ENCODE results near the gene DEF6.

The DEF6 gene

GRCh38 chr6:35258858-35259193, 38.8 kb upstream of the DEF6 start:
- H3K4me3 ChIP-seq (ENCODE audit: control insufficient read depth in 1 of 7, extremely low read depth in 1 of 7, insufficient read depth in 4 of 7, low read depth in 2 of 7, low read length in 6 of 7): peak overlapping the region; percentile 60 to 98 (median 90)
- H3K27me3 ChIP-seq (replicated peaks in 2 of 5; ENCODE audit: control insufficient read depth in 4 of 5, insufficient read depth in 5 of 5, low read length in 4 of 5): no peaks in the 10 kb centered on the region
- H3K27ac ChIP-seq (ENCODE audit: insufficient read depth in 1 of 2, low read depth in 1 of 2, low read length in 2 of 2, poor library complexity in 1 of 2, severe bottlenecking in 2 of 2): peak overlapping the region; percentile 86 to 92
- CTCF ChIA-PET: interaction anchor here (0.7 to 5.4 kb wide), 8 partner anchors 9 to 161 kb away, joined by 3 to 56 read pairs (median 4); no protein-coding TSS in a partner anchor
- no peaks in the 10 kb centered on the region for H3K9me3 ChIP-seq (ENCODE audit: control extremely low read depth in 1 of 5, control insufficient read depth in 4 of 5, insufficient read depth in 2 of 5, low read depth in 1 of 5, low read length in 4 of 5)
- H3K4me1 ChIP-seq (ENCODE audit: control extremely low read depth in 1 of 4, control insufficient read depth in 4 of 4, insufficient read depth in 4 of 4, low read length in 3 of 4): peaks cover 8 to 21% (median 17%) of the 10 kb centered on the region in 4 experiments
- peak in 2 of 3 donors; percentile 68 to 70 for DNase-seq
- POLR2A ChIA-PET: interaction anchor here (0.7 to 1.1 kb wide), 2 partner anchors 13 to 647 kb away, joined by 3 read pairs; no protein-coding TSS in a partner anchor
- under 1% methylated on average over 20 of the region's 20 CpGs for WGBS (ENCODE audit: insufficient coverage)
- H3K36me3 ChIP-seq (ENCODE audit: control insufficient read depth in 4 of 4, insufficient read depth in 4 of 4, low read length in 3 of 4): no peaks in the 10 kb centered on the region

GRCh38 chr6:35259194-35259947, 38.2 kb upstream of the DEF6 start, which contains the start of gene ZNF76:
ZNF76 (plus strand) TSS chr6:35259735; CDS start chr6:35281152, 21,417 bp downstream.
- Histone ChIP-seq H3K27me3 (replicated peaks in 2 of 5; ENCODE audit: control insufficient read depth in 4 of 5, insufficient read depth in 5 of 5, low read length in 4 of 5) (no peaks in the 10 kb centered on the region), H3K36me3 (ENCODE audit: control insufficient read depth in 4 of 4, insufficient read depth in 4 of 4, low read length in 3 of 4) (no peaks in the 10 kb centered on the region), H3K9me3 (ENCODE audit: control extremely low read depth in 1 of 5, control insufficient read depth in 4 of 5, insufficient read depth in 2 of 5, low read depth in 1 of 5, low read length in 4 of 5) (no peaks in the 10 kb centered on the region), H3K27ac (ENCODE audit: insufficient read depth in 1 of 2, low read depth in 1 of 2, low read length in 2 of 2, poor library complexity in 1 of 2, severe bottlenecking in 2 of 2) (peak within 1 kb of the TSS; percentile 86 to 92), H3K4me1 (ENCODE audit: control extremely low read depth in 1 of 4, control insufficient read depth in 4 of 4, insufficient read depth in 4 of 4, low read length in 3 of 4) (peaks cover 11 to 24% (median 19%) of the 10 kb centered on the region in 4 experiments), H3K4me3 (ENCODE audit: control insufficient read depth in 1 of 7, extremely low read depth in 1 of 7, insufficient read depth in 4 of 7, low read depth in 2 of 7, low read length in 6 of 7) (peak within 1 kb of the TSS; percentile 60 to 98 (median 90))
- WGBS (ENCODE audit: insufficient coverage): under 1% methylated on average over 80 of the region's 82 CpGs
- ChIA-PET POLR2A (interaction anchor here (0.7 to 1.1 kb wide), 2 partner anchors 14 to 646 kb away, joined by 3 read pairs; no protein-coding TSS in a partner anchor), CTCF (interaction anchor here (0.7 to 5.4 kb wide), 7 partner anchors 9 to 103 kb away, joined by 3 to 56 read pairs (median 4); no protein-coding TSS in a partner anchor)
- DNase-seq: peak; percentile 92 to 93 (median 92)

- POLR2A ChIA-PET: interaction anchor here (1.1 kb wide), 1 partner anchor 14 kb away, joined by 3 read pairs; no protein-coding TSS in a partner anchor
- CTCF ChIA-PET: interaction anchor here (1.2 to 5.4 kb wide), 4 partner anchors 11 to 104 kb away, joined by 3 to 56 read pairs (median 4); partner anchors contain the start of gene DEF6
- Histone ChIP-seq H3K4me1 (ENCODE audit: control extremely low read depth in 1 of 4, control insufficient read depth in 4 of 4, insufficient read depth in 4 of 4, low read length in 3 of 4) (peaks cover 11 to 25% (median 19%) of the 10 kb centered on the region in 4 experiments), H3K4me3 (ENCODE audit: control insufficient read depth in 1 of 7, extremely low read depth in 1 of 7, insufficient read depth in 4 of 7, low read depth in 2 of 7, low read length in 6 of 7) (peak overlapping the region; percentile 60 to 98 (median 90)), H3K36me3 (ENCODE audit: control insufficient read depth in 4 of 4, insufficient read depth in 4 of 4, low read length in 3 of 4) (no peaks in the 10 kb centered on the region), H3K9me3 (ENCODE audit: control extremely low read depth in 1 of 5, control insufficient read depth in 4 of 5, insufficient read depth in 2 of 5, low read depth in 1 of 5, low read length in 4 of 5) (no peaks in the 10 kb centered on the region), H3K27ac (ENCODE audit: insufficient read depth in 1 of 2, low read depth in 1 of 2, low read length in 2 of 2, poor library complexity in 1 of 2, severe bottlenecking in 2 of 2) (peak overlapping the region; percentile 86 to 92), H3K27me3 (replicated peaks in 2 of 5; ENCODE audit: control insufficient read depth in 4 of 5, insufficient read depth in 5 of 5, low read length in 4 of 5) (no peaks in the 10 kb centered on the region)
- DNase-seq: peak; percentile 79 to 91 (median 89)
- 7% methylated on average over 10 of the region's 23 CpGs for WGBS (ENCODE audit: insufficient coverage)
Observed at GRCh38 chr6:35259948-35260590, 37.5 kb upstream of the DEF6 start.

- ChIA-PET POLR2A (no interaction called here), CTCF (interaction anchor here (0.9 to 1.6 kb wide), 4 partner anchors 12 to 56 kb away, joined by 3 to 4 read pairs (median 3); partner anchors contain the start of gene DEF6)
- DNase-seq: no peak
- no peaks in the 10 kb centered on the region for H3K36me3 ChIP-seq (ENCODE audit: control insufficient read depth in 4 of 4, insufficient read depth in 4 of 4, low read length in 3 of 4)
- H3K27ac ChIP-seq (ENCODE audit: insufficient read depth in 1 of 2, low read depth in 1 of 2, low read length in 2 of 2, poor library complexity in 1 of 2, severe bottlenecking in 2 of 2): peak overlapping the region; percentile 86 to 92
- H3K4me3 ChIP-seq (ENCODE audit: control insufficient read depth in 1 of 7, extremely low read depth in 1 of 7, insufficient read depth in 4 of 7, low read depth in 2 of 7, low read length in 6 of 7): peak overlapping the region in 6 of 7 experiments; percentile 60 to 98 (median 90)
- H3K9me3 ChIP-seq (ENCODE audit: control extremely low read depth in 1 of 5, control insufficient read depth in 4 of 5, insufficient read depth in 2 of 5, low read depth in 1 of 5, low read length in 4 of 5): no peaks in the 10 kb centered on the region
- WGBS (ENCODE audit: insufficient coverage): 100% methylated on average over 3 of the region's 6 CpGs
- no peaks in the 10 kb centered on the region for H3K27me3 ChIP-seq (replicated peaks in 2 of 5; ENCODE audit: control insufficient read depth in 4 of 5, insufficient read depth in 5 of 5, low read length in 4 of 5)
- H3K4me1 ChIP-seq (ENCODE audit: control extremely low read depth in 1 of 4, control insufficient read depth in 4 of 4, insufficient read depth in 4 of 4, low read length in 3 of 4): peaks cover 11 to 25% (median 19%) of the 10 kb centered on the region in 4 experiments
Observed at GRCh38 chr6:35260591-35261570, 36.7 kb upstream of the DEF6 start.

GRCh38 chr6:35262596-35262995, 35.0 kb upstream of the DEF6 start:
- no peak overlapping the region for H3K4me3 ChIP-seq (ENCODE audit: control insufficient read depth in 1 of 7, extremely low read depth in 1 of 7, insufficient read depth in 4 of 7, low read depth in 2 of 7, low read length in 6 of 7)
- WGBS (ENCODE audit: insufficient coverage): 81% methylated on average over 1 of the region's 2 CpGs
- no peaks in the 10 kb centered on the region for H3K27me3 ChIP-seq (replicated peaks in 2 of 5; ENCODE audit: control insufficient read depth in 4 of 5, insufficient read depth in 5 of 5, low read length in 4 of 5)
- H3K27ac ChIP-seq (ENCODE audit: insufficient read depth in 1 of 2, low read depth in 1 of 2, low read length in 2 of 2, poor library complexity in 1 of 2, severe bottlenecking in 2 of 2): no peak overlapping the region
- DNase-seq: no peak
- H3K36me3 ChIP-seq (ENCODE audit: control insufficient read depth in 4 of 4, insufficient read depth in 4 of 4, low read length in 3 of 4): peaks cover 0 to 2% (median under 1%) of the 10 kb centered on the region in 4 experiments
- peaks cover 11 to 25% (median 19%) of the 10 kb centered on the region in 4 experiments for H3K4me1 ChIP-seq (ENCODE audit: control extremely low read depth in 1 of 4, control insufficient read depth in 4 of 4, insufficient read depth in 4 of 4, low read length in 3 of 4)
- POLR2A ChIA-PET: interaction anchor here (0.6 kb wide), 1 partner anchor 1014 kb away, joined by 4 read pairs; no protein-coding TSS in a partner anchor
- CTCF ChIA-PET: no interaction called here
- H3K9me3 ChIP-seq (ENCODE audit: control extremely low read depth in 1 of 5, control insufficient read depth in 4 of 5, insufficient read depth in 2 of 5, low read depth in 1 of 5, low read length in 4 of 5): no peaks in the 10 kb centered on the region

GRCh38 chr6:35264550-35265274, 32.9 kb upstream of the DEF6 start:
- ChIA-PET POLR2A (no interaction called here), CTCF (interaction anchor here (0.9 to 1.7 kb wide), 3 partner anchors 21 to 32 kb away, joined by 3 to 4 read pairs (median 3); partner anchors contain the start of gene DEF6)
- H3K4me1 ChIP-seq (ENCODE audit: control extremely low read depth in 1 of 4, control insufficient read depth in 4 of 4, insufficient read depth in 4 of 4, low read length in 3 of 4): peaks cover 6 to 16% (median 10%) of the 10 kb centered on the region in 4 experiments
- H3K27me3 ChIP-seq (replicated peaks in 2 of 5; ENCODE audit: control insufficient read depth in 4 of 5, insufficient read depth in 5 of 5, low read length in 4 of 5): no peaks in the 10 kb centered on the region
- H3K36me3 ChIP-seq (ENCODE audit: control insufficient read depth in 4 of 4, insufficient read depth in 4 of 4, low read length in 3 of 4): peaks cover 0 to 4% (median 2%) of the 10 kb centered on the region in 4 experiments
- DNase-seq: no peak
- H3K9me3 ChIP-seq (ENCODE audit: control extremely low read depth in 1 of 5, control insufficient read depth in 4 of 5, insufficient read depth in 2 of 5, low read depth in 1 of 5, low read length in 4 of 5): no peaks in the 10 kb centered on the region
- no peak overlapping the region for H3K27ac ChIP-seq (ENCODE audit: insufficient read depth in 1 of 2, low read depth in 1 of 2, low read length in 2 of 2, poor library complexity in 1 of 2, severe bottlenecking in 2 of 2)
- no peak overlapping the region for H3K4me3 ChIP-seq (ENCODE audit: control insufficient read depth in 1 of 7, extremely low read depth in 1 of 7, insufficient read depth in 4 of 7, low read depth in 2 of 7, low read length in 6 of 7)
